Tibial nerve (tissue), 4 donors: ENCODE measurements around the gene PDLIM5. TPM values are rescaled to one million over a fixed set of nuclear protein-coding genes. Genes with fewer than 3 reads are reported as not detected.

Source experiments
- DNase-seq, 2 donors: peaks; one replicate each; pipeline ENCODE4 v3.0.0-alpha.2; 2019; ENCODE audit warnings: low spot score in 2 of 2
- H3K27ac ChIP-seq, 4 donors: fragments of 200-600 bp; sonication (generic) in 3 of 4; one replicate each; pipeline ENCODE4 v1.5.1; 2017 to 2019; ENCODE audit warnings: mild to moderate bottlenecking in 1 of 4
- H3K27me3 ChIP-seq, 2 donors: fragments of 200-600 bp; sonication (generic) in 1 of 2; one replicate each; pipeline versions ENCODE4 v1.5.1 to v1.6.0; 2017 to 2019
- H3K36me3 ChIP-seq, 3 donors: fragments of 200-600 bp; sonication (generic); one replicate each; pipeline ENCODE4 v1.5.1; 2018 to 2019
- H3K4me1 ChIP-seq, 4 donors: fragments of 200-600 bp; sonication (generic) in 3 of 4; one replicate each; pipeline ENCODE4 v1.5.1; 2017 to 2019
- H3K4me3 ChIP-seq, 4 donors: fragments of 200-600 bp; sonication (generic) in 3 of 4; one replicate each; pipeline ENCODE4 v1.5.1; 2017 to 2019; ENCODE audit warnings: mild to moderate bottlenecking in 1 of 4, moderate library complexity in 1 of 4
- H3K9me3 ChIP-seq, 4 donors: fragments of 200-600 bp; sonication (generic) in 3 of 4; one replicate each; pipeline ENCODE4 v1.5.1; 2017 to 2019
- CTCF ChIP-seq, 5 experiments: fragments of 200-600 bp in 3 of 5; fragments of 450-650 bp in 2 of 5; sonication (generic) in 3 of 5; IDR thresholded peaks; one replicate each; pipeline ENCODE4 v1.5.1; 2016 to 2019; ENCODE audit warnings: antibody characterized with exemption in 5 of 5, mild to moderate bottlenecking in 3 of 5, moderate library complexity in 2 of 5
- EP300 ChIP-seq, 2 donors: sonication (generic); formaldehyde crosslinking; IDR thresholded peaks; one replicate each; pipeline ENCODE4 v1.6.1; 2017; ENCODE audit warnings: antibody characterized with exemption in 2 of 2, mild to moderate bottlenecking in 1 of 2
- POLR2A ChIP-seq, 2 donors: fragments of 450-650 bp; IDR thresholded peaks; one replicate each; pipeline ENCODE4 v1.6.1; 2017; ENCODE audit warnings: antibody characterized with exemption in 2 of 2, mild to moderate bottlenecking in 2 of 2, moderate library complexity in 2 of 2
- WGBS, 2 donors: methylation state at CpG; one replicate each; pipeline ENCODE4 v1.1.5; 2018; 5-methylcytosine and 5-hydroxymethylcytosine counted together
- total RNA-seq, 4 donors: library from RNA; depleted of rRNA; stranded (reverse); fragments of >200 nt; gene quantifications; one replicate each; pipeline ENCODE4 v1.1.0, GENCODE V29; 2016

PDLIM5 gene
- total RNA-seq, 4 donors from 2014 or later = 73.5 to 117 (median 98.2) TPM

- WGBS, 2 donors = 59 to 61% methylated on average over 2 of the region's 2 CpGs
- no peaks in the 10 kb centered on the region for H3K36me3 ChIP-seq
- TF ChIP-seq CTCF (IDR thresholded peaks at IDR 0.05) (no peak), EP300 (IDR thresholded peaks at IDR 0.05) (no peak)
- H3K27me3 ChIP-seq = no peaks in the 10 kb centered on the region
- no peaks in the 10 kb centered on the region for H3K9me3 ChIP-seq
- no peak overlapping the region for H3K27ac ChIP-seq
- no peak overlapping the region for H3K4me3 ChIP-seq
- no peak for DNase-seq
- H3K4me1 ChIP-seq = no peaks in the 10 kb centered on the region
These were observed 15.9 kb upstream of the PDLIM5 start for GRCh38 chr4:94435874-94436273.

- TF ChIP-seq POLR2A (IDR thresholded peaks at IDR 0.05) (no peak), CTCF (IDR thresholded peaks at IDR 0.05) (no peak), EP300 (IDR thresholded peaks at IDR 0.05) (no peak)
- no peaks in the 10 kb centered on the region for H3K27me3 ChIP-seq
- 90 to 97% methylated on average over 1 of the region's 1 CpG for WGBS, 2 donors
These were observed 15.2 kb upstream of the PDLIM5 start for GRCh38 chr4:94436512-94436911.

GRCh38 chr4:94439606-94440005 is 12.1 kb upstream of the PDLIM5 start:
- no peak overlapping the region for H3K4me3 ChIP-seq
- H3K27me3 ChIP-seq = no peaks in the 10 kb centered on the region
- H3K4me1 ChIP-seq = no peaks in the 10 kb centered on the region
- TF ChIP-seq POLR2A (IDR thresholded peaks at IDR 0.05) (no peak), EP300 (IDR thresholded peaks at IDR 0.05) (no peak), CTCF (IDR thresholded peaks at IDR 0.05) (no peak)
- H3K36me3 ChIP-seq = no peaks in the 10 kb centered on the region
- DNase-seq = no peak
- no peak overlapping the region for H3K27ac ChIP-seq
- no peaks in the 10 kb centered on the region for H3K9me3 ChIP-seq
- WGBS, 2 donors = 42 to 46% methylated on average over 2 of the region's 2 CpGs

More at GRCh38 chr4:94436512-94436911, 15.2 kb upstream of the PDLIM5 start:
- Histone ChIP-seq H3K9me3 (no peaks in the 10 kb centered on the region), H3K27ac (no peak overlapping the region), H3K36me3 (no peaks in the 10 kb centered on the region), H3K4me3 (no peak overlapping the region), H3K4me1 (no peaks in the 10 kb centered on the region)
- DNase-seq = no peak

- Histone ChIP-seq H3K27ac (no peak overlapping the region), H3K4me1 (no peaks in the 10 kb centered on the region), H3K9me3 (no peaks in the 10 kb centered on the region), H3K27me3 (no peaks in the 10 kb centered on the region), H3K36me3 (no peaks in the 10 kb centered on the region), H3K4me3 (no peak overlapping the region)
- TF ChIP-seq CTCF (IDR thresholded peaks at IDR 0.05) (no peak), EP300 (IDR thresholded peaks at IDR 0.05) (no peak), POLR2A (IDR thresholded peaks at IDR 0.05) (no peak)
- no peak for DNase-seq
- WGBS, 2 donors = 89% methylated on average over 3 of the region's 3 CpGs
These were observed 9.9 kb upstream of the PDLIM5 start for GRCh38 chr4:94441838-94442237.

GRCh38 chr4:94442251-94442650 is 9.5 kb upstream of the PDLIM5 start:
- no peak for DNase-seq
- no peaks in the 10 kb centered on the region for H3K9me3 ChIP-seq
- no peak overlapping the region for H3K4me3 ChIP-seq
- H3K4me1 ChIP-seq = no peaks in the 10 kb centered on the region
- no peaks in the 10 kb centered on the region for H3K36me3 ChIP-seq
- H3K27me3 ChIP-seq = no peaks in the 10 kb centered on the region
- no peak for TF ChIP-seq EP300 (IDR thresholded peaks at IDR 0.05)
- TF ChIP-seq CTCF (IDR thresholded peaks at IDR 0.05) = no peak
- no peak for TF ChIP-seq POLR2A (IDR thresholded peaks at IDR 0.05)
- WGBS, 2 donors = 84 to 90% methylated on average over 1 of the region's 1 CpG
- no peak overlapping the region for H3K27ac ChIP-seq
